ENCODE measurements around the gene SLC39A3. TPM values are rescaled to one million over a fixed set of nuclear protein-coding genes. Genes with fewer than 3 reads are reported as not detected.

Gene SLC39A3
- total and polyA plus RNA-seq, 2 of the 8 experiments (the other 6 are each of a cell fraction or from before 2014, with no cell fraction given), result 33.0 to 52.9 TPM

DNA sequence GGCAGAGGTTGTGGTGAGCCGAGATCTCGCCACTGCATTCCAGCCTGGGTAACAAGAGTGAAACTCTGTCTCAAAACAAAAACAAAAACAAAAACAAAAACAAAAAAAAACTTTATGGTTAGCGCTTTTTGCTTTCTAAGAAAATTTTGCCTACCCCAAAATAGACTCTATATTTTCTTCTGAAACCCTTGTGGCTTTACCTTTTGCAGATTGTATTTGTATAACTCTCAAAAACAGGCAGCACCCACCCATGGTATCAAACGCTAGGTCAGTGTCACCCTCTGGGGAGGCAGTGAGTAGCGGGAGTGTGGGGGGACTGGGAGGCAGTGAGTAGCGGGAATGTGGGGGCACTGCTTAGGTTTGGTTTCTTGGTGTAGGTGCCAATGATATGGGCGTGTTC lies 7.5 kb upstream of the SLC39A3 start:
- Histone ChIP-seq H3K4me1 (replicated peaks in 1 of 4; ENCODE audit: control insufficient read depth in 3 of 4, insufficient read depth in 4 of 4, low read length in 3 of 4) (no peaks in the 10 kb centered on the region), H3K9ac (replicated peaks in 1 of 4; ENCODE audit: extremely low read depth in 1 of 4, low read depth in 3 of 4, low read length in 3 of 4) (no peak overlapping the region), H3K4ac (replicated peaks; ENCODE audit: insufficient read length, low read depth, low read length) (no peak overlapping the region), H2BK20ac (ENCODE audit: low read length) (no peak overlapping the region), H2AK5ac (ENCODE audit: low read depth, low read length) (no peak overlapping the region), H4K20me1 (replicated peaks in 1 of 2; ENCODE audit: control insufficient read depth in 1 of 2, insufficient read depth in 2 of 2, low read length in 2 of 2) (no peaks in the 10 kb centered on the region), H3K56ac (replicated peaks; ENCODE audit: insufficient read length, low read depth, low read length) (no peak overlapping the region), H3K4me3 (ENCODE audit: extremely low read depth in 1 of 4, insufficient read depth in 2 of 4, low read depth in 3 of 4, low read length in 4 of 4) (no peak overlapping the region), H4K8ac (ENCODE audit: extremely low read depth, insufficient read depth, low read length) (no peak overlapping the region), H3K27ac (ENCODE audit: low read depth, low read length) (no peak overlapping the region), H3K36me3 (ENCODE audit: control insufficient read depth in 2 of 4, insufficient read depth in 4 of 4, low read length in 3 of 4) (no peaks in the 10 kb centered on the region), H2BK12ac (ENCODE audit: low read depth, low read length) (no peak overlapping the region), H3K9me3 (ENCODE audit: insufficient read depth in 2 of 2, low read depth in 1 of 2, low read length in 1 of 2) (no peaks in the 10 kb centered on the region), H3K23ac (ENCODE audit: insufficient read length) (no peak overlapping the region), H4K91ac (replicated peaks; ENCODE audit: insufficient read length, low read length) (no peak overlapping the region), H2BK5ac (ENCODE audit: low read depth, low read length) (no peak overlapping the region), H2AFZ (ENCODE audit: low read length) (no peak overlapping the region), H3K79me2 (ENCODE audit: control insufficient read depth in 1 of 2, insufficient read depth in 2 of 2, low read length in 2 of 2) (no peaks in the 10 kb centered on the region), H3K23me2 (ENCODE audit: low read depth, low read length) (no peaks in the 10 kb centered on the region), H2BK15ac (ENCODE audit: low read length) (no peak overlapping the region), H3K14ac (ENCODE audit: insufficient read length) (no peak overlapping the region), H3K27me3 (replicated peaks in 1 of 4; ENCODE audit: control insufficient read depth in 3 of 4, extremely low read depth in 1 of 4, insufficient read depth in 3 of 4, low read length in 3 of 4) (peaks cover 0 to 8% (median 2%) of the 10 kb centered on the region in 4 experiments; a peak in 2 of 7 replicates), H2BK120ac (replicated peaks; ENCODE audit: low read depth, low read length) (no peak overlapping the region), H3K79me1 (ENCODE audit: low read depth, low read length) (no peaks in the 10 kb centered on the region), H4K5ac (ENCODE audit: insufficient read length, low read depth, low read length) (no peak overlapping the region), H3K4me2 (ENCODE audit: insufficient read depth in 1 of 2, low read depth in 2 of 2, low read length in 2 of 2) (no peak overlapping the region), H3K18ac (ENCODE audit: extremely low read depth, low read length) (no peak overlapping the region)
- WGBS, 2 experiments (ENCODE audit: extremely low coverage in 1 of 2, insufficient coverage in 1 of 2, insufficient read length in 1 of 2, insufficient replicate concordance in 2 of 2, low coverage in 1 of 2, low lambda C conversion rate in 2 of 2, missing lambda C conversion rate in 1 of 2), result 85% methylated on average over 7 of the region's 7 CpGs; no CpG with 5 or more reads in 1 of the 2 experiments
- DNase-seq (ENCODE audit: low read depth in 1 of 2, low spot score in 2 of 2), result no peak
- POLR2A ChIA-PET (ENCODE audit: partially characterized antibody), result interaction anchor here (0.7 kb wide), 1 partner anchor 72 kb away, joined by 3 read pairs; no protein-coding TSS in a partner anchor
- no peak for FAIRE-seq
- CTCF ChIA-PET (ENCODE audit: partially characterized antibody), result interaction anchor here (3.8 to 9.8 kb wide), 2 partner anchors 94 to 99 kb away, joined by 19 to 117 read pairs; no protein-coding TSS in a partner anchor
- no peak for TF ChIP-seq KDM1A (IDR thresholded peaks at IDR 0.05; ENCODE audit: borderline replicate concordance, low read length)
- no peak for TF ChIP-seq SAP30 (IDR thresholded peaks at IDR 0.05; ENCODE audit: insufficient read depth, insufficient replicate concordance, low read length)
- TF ChIP-seq ZNF274 (IDR thresholded peaks at IDR 0.05; ENCODE audit: borderline replicate concordance, extremely low read depth, low read length), result no peak
- TF ChIP-seq CEBPB (IDR thresholded peaks at IDR 0.05; ENCODE audit: low read depth, low read length), result no peak
- no peak for TF ChIP-seq CBX8 (IDR thresholded peaks at IDR 0.05; ENCODE audit: borderline replicate concordance, low read depth, low read length)
- no peak for TF ChIP-seq SP2 (IDR thresholded peaks at IDR 0.05; ENCODE audit: low read length)
- TF ChIP-seq RAD21 (IDR thresholded peaks at IDR 0.05 in 1 of 2, conservative IDR thresholded peaks at IDR 0.05 in 1 of 2; ENCODE audit: low read depth in 2 of 2, low read length in 2 of 2), result no peak
- TF ChIP-seq CBX5 (IDR thresholded peaks at IDR 0.05; ENCODE audit: low read depth, low read length), result no peak
- TF ChIP-seq PHF8 (conservative IDR thresholded peaks at IDR 0.05; ENCODE audit: low read depth, low read length), result no peak
- no peak for TF ChIP-seq TBP (IDR thresholded peaks at IDR 0.05; ENCODE audit: low read depth, low read length)
- no peak for TF ChIP-seq TCF12 (IDR thresholded peaks at IDR 0.05; ENCODE audit: low read depth, low read length)
- no peak for TF ChIP-seq BACH1 (IDR thresholded peaks at IDR 0.05; ENCODE audit: low read length)
- TF ChIP-seq RNF2 (IDR thresholded peaks at IDR 0.05; ENCODE audit: borderline replicate concordance, low read depth, low read length, missing control alignments, poor library complexity, severe bottlenecking), result no peak
- no peak for TF ChIP-seq RBBP5 (IDR thresholded peaks at IDR 0.05; ENCODE audit: borderline replicate concordance, low read depth, low read length)

All from H1 (cell line).